Effector CD8-positive, alpha-beta T cell (primary cell): Measurements from ENCODE around the gene SLC16A4.
"Not testable (repeated sequence)": the region's sequence is repeated elsewhere in the genome, so short reads cannot be mapped to it uniquely, and the experiment has no call there.

Experiments
- DNase-seq: peaks from one replicate; lab custom pipeline; 2025; lab: John Stamatoyannopoulos, UW
- total RNA-seq, 4 experiments: gene quantifications; one replicate each; lab custom pipeline; 2026; lab: John Stamatoyannopoulos, UW

SLC16A4 gene
- total RNA-seq: 0.10 to 1.4 (median 0.50) reads per million in 4 experiments

GRCh38 chr1:110390692-110391245, at the start of gene SLC16A4:
Gene SLC16A4 (minus strand): TSS chr1:110391026. CDS start chr1:110389323, 1,703 bp downstream.
- no peak for DNase-seq

- not testable (repeated sequence) for DNase-seq
These were observed 49.0 kb upstream of the SLC16A4 start for GRCh38 chr1:110439873-110440272.

GRCh38 chr1:110438893-110439292, 48.1 kb upstream of the SLC16A4 start:
- DNase-seq: no peak

GRCh38 chr1:110437645-110438299, 46.9 kb upstream of the SLC16A4 start:
- DNase-seq: not testable (repeated sequence)

- no peak for DNase-seq
These were observed 45.8 kb upstream of the SLC16A4 start for GRCh38 chr1:110436635-110437034.

GRCh38 chr1:110434946-110435345, 44.1 kb upstream of the SLC16A4 start:
- DNase-seq: no peak

- DNase-seq: no peak
These were observed 43.0 kb upstream of the SLC16A4 start for GRCh38 chr1:110433803-110434202.

- DNase-seq: no peak
These were observed 42.4 kb upstream of the SLC16A4 start for GRCh38 chr1:110433213-110433612.

GRCh38 chr1:110430901-110431300, 40.1 kb upstream of the SLC16A4 start:
- DNase-seq: no peak

GRCh38 chr1:110430366-110430765, 39.5 kb upstream of the SLC16A4 start:
- no peak for DNase-seq

GRCh38 chr1:110428946-110429345, 38.1 kb upstream of the SLC16A4 start:
- DNase-seq: no peak

GRCh38 chr1:110426854-110427253, 36.0 kb upstream of the SLC16A4 start:
- DNase-seq: no peak

- no peak for DNase-seq
These were observed 34.9 kb upstream of the SLC16A4 start for GRCh38 chr1:110425612-110426152.

- no peak for DNase-seq
These were observed 34.1 kb upstream of the SLC16A4 start for GRCh38 chr1:110424699-110425611.

- no peak for DNase-seq
These were observed 30.3 kb upstream of the SLC16A4 start for GRCh38 chr1:110420874-110421793.

GRCh38 chr1:110420023-110420662, 29.3 kb upstream of the SLC16A4 start:
- DNase-seq: no peak

GRCh38 chr1:110418729-110419128, 27.9 kb upstream of the SLC16A4 start:
- no peak for DNase-seq

- not testable (repeated sequence) for DNase-seq
These were observed 22.2 kb upstream of the SLC16A4 start for GRCh38 chr1:110413045-110413444.

GRCh38 chr1:110412576-110412975, 21.8 kb upstream of the SLC16A4 start:
- peak; percentile 39 for DNase-seq

GRCh38 chr1:110411173-110411735, 20.4 kb upstream of the SLC16A4 start:
- DNase-seq: no peak
